ENCODE data around the gene TMEM256. TPM values are rescaled to one million over a fixed set of nuclear protein-coding genes. Genes with fewer than 3 reads are reported as not detected.

Gene TMEM256
- total RNA-seq, 1 experiment from 2014 or later: 88.9 TPM

DNA sequence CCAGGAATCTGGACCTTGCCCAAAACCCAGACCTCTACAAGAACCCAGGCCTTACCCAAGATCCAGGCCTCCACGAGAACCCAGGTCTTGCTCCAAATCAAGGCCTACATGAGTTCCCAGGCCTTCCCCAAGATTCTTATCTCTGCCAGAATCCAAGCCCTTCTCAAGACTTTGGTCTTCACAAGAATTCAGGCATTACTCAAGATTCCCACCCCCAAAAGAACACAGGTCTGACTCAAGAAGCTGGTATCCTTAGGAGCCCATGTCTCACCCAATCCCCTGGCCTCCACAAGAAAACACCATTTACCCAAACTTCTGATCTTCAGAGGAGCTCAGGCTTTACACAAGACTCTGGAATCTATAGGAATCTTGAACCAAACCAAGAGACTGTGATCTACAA, 27.3 kb upstream of the TMEM256 start:
- DNase-seq (ENCODE audit: low read depth): no peak

DNA sequence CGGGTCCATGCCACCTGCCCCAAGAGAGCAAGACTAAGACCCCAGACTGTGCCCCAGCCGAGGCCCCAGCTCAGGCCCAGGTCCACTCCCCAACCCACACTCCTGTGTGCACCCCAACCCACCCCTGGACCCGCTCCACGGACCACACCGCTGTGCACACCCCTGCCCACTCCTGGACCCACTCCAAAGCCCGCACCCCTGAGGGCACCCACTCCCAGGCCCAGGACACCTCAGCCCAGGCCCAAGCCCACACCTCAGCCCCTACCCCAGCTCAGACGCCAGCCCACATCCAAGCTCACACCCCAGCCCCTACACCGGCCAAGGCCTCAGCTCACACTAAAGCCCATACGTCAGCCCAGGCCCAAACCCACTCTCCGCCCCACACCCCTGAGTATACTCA, 25.8 kb upstream of the TMEM256 start:
- DNase-seq (ENCODE audit: low read depth): no peak

DNA sequence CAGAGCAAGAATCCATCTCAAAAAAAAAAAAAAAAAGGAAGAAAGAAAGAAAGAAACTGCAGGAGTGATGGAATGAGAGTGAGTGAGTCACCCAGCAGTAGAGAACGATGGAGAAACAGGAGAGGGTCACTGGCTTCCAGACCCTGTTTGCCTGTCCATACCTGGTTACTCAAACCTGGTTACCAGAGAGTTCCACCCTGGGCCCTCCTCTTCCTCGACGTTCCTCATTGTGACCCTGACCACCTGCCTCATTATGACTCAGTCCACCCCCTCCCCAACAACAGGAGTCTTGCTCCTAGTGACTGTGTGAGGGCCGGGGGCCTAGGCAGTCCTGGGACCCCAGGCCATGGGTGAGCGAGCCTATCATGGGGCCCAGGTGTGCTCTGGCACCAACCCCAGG, 24.7 kb upstream of the TMEM256 start, which contains the start of gene SPEM3:
Gene SPEM3 (plus strand): TSS at position 301 of the 400 bp plus-strand sequence. CDS start 46 bp downstream, at position 347.
- DNase-seq (ENCODE audit: low read depth): no peak

DNA sequence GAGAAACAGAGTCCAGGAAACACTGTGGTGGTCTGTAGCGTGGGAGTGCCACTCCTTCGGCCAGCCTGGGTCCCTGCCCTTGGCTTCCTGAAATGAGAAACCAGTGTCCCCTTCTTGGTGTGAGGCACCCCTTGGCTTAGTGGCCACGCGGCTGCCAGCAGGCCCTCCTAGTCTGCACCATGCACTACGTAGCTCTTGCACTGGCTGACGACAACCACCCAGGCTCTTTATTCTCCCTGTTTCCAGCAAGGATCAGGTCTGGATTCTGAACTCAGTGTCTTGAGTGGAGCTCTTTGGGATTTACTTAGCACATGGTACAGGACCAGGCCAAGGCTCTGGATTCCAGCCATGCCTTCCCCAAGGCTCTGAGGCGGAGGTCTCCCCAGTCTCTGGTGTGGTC, 23.7 kb upstream of the TMEM256 start:
- no peak for DNase-seq (ENCODE audit: low read depth)

DNA sequence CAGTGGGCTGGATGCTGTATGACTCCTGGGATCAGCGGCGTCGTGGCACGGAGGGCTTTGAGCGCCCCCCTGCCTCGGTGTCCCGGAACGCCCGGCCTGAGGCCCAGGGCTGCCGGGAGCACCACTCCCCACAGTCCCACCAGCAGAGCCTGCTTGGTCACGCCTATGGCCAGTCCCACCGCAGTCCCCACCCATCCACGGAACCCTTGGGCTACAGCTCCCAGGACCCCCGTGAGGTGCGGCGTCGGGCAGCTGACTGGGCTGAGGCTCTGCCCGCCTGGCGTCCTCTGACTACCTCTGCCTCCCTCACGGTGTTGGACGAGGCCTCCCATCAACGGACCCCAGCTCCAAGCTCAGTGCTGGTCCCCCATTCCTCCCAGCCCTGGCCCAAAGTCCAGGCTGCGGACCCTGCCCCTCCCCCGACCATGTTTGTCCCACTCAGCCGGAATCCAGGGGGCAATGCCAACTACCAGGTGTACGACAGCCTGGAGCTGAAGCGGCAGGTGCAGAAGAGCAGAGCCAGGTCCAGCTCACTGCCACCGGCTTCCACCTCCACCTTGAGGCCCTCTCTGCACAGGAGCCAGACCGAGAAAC, 23.1 kb upstream of the TMEM256 start:
- no peak for DNase-seq (ENCODE audit: low read depth)

DNA sequence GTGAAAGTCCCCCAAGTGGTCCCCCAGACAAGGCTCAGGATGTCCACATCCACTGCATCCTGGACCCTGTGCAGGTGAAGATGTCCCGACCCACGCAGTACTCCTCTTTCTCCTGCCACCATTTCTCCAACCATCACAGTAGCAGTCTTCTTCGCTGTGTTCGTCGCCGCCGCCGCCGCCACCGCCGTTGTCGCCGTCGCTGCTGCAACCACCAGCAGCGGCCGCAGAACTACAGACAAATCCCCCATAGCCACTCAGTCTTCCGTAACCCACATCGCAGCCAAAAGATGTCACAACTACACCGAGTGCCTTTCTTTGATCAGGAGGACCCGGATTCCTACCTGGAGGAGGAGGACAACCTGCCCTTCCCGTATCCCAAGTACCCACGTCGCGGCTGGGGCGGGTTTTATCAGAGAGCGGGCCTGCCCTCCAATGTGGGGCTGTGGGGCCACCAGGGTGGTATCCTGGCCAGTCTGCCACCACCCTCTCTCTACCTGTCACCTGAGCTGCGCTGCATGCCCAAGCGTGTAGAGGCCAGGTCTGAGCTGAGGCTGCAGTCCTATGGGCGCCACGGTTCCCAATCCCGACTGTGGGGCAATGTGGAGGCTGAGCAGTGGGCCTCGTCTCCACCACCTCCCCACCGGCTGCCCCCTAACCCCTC, 22.4 kb upstream of the TMEM256 start:
- no peak for DNase-seq (ENCODE audit: low read depth)

DNA sequence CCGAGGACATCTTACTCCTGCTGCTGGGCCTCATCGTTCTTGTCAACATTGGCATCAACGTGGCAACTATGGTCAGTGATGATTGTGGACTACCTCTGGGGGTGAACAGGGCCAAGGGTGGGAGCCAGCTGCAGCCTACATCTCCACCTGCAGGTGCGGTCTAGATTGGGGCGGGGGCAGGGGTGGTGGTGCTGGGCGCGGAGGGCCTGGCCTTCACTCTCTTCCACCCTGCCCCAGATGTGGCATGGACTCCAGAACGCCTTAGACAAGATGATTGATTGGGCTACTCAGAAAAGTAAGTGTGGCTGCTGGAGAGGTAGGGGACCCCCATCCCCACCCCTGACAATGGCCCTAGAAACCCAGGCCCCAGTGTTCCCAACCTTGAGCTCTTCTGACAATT, 21.9 kb upstream of the TMEM256 start:
- no peak for DNase-seq (ENCODE audit: low read depth)

DNA sequence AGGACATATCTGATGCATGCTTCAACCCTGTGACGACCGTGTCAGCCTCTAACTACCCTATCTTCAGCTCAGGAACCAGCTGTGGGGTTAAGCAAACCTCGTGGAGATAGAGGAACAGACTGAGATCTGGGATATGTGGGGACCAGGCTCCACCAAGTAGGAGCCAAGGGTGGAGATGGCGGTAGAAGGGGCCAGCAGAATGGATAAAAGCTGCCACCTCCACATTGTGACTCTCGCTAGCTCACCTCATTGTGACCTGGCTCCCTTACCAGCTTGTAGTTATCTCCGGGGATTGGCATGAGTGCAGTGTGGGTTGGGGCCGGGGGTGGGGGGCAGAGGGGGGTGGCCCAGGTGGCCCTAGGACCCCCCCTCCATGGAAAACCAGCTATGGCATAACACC, 21.4 kb upstream of the TMEM256 start, which contains the start of gene SPEM2:
Gene SPEM2 (plus strand): TSS at position 301 of the 400 bp plus-strand sequence. CDS start 73 bp downstream, at position 374.
- no peak for DNase-seq (ENCODE audit: low read depth)

DNA sequence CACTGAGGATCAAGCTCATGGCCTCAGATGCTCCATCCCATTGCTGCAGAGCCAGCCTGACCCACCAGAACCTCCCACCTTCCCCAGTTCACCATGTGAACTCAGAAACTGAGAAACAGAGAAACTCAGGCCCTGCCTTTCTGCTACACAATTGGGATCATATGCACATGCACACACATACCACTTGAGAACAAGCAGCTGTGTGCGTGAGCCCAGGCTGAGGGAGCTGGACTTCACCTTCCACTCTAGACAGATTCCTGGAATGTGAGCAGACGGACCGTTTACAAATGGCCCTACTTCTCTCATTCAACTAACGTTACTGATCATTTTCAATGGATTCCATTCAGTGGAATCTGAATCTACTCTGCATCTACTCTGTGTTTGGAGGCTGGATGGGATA, 19.8 kb upstream of the TMEM256 start:
- DNase-seq (ENCODE audit: low read depth): no peak

DNA sequence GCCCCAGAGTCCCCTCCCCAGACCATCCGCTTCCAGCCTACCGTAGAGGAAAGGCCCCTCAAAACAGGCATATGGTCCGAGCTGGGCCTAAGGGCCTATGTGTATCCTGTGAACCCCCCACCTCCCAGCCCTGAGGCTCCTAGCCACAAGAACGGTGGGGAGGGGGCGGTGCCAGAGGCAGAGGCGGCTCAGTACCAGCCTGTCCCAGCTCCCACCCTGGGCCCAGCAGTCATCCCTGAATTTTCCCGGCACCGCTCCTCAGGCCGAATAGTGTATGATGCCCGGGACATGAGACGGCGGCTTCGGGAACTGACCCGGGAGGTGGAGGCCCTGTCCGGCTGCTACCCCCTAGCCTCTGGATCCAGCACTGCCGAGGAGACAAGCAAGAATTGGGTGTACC, 17.3 kb upstream of the TMEM256 start:
- no peak for DNase-seq (ENCODE audit: low read depth)

DNA sequence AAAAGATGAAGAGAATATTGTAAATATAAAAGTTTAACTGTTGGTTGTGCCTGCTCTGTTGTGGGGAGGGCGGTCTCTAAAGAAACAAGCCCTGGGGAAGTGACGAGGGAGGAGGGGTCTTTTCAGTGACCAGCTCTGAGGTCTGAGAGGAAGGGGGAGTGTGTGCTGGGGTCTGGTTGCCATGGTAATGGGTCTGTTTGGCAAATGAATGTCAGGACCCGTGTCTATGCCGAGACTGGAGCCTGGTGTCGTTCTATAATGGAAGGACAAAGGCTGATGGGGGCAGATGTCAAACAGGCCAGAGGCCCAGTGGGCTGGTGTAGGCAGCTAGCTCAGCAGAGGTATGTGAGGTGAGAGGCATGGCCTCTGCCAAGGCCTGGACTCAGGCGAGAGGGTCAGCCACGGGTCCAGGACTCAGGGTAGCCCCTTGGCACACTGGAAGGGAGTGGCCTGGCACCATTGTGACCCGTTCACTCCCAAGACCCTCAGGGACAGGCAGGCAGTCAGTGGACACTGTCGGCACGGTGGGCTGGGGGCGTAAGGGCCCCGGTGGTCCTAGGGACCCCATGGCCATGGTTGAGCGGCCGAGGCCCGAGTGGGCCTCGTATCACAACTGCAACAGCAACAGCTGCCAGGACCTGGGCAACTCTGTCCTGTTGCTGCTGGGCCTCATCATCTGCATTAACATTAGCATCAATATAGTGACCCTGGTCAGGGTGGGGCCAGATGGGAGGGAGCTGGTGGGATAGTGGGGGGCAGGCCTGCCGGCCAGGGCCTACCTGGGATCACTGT, 16.1 kb upstream of the TMEM256 start, which contains the start of gene SPEM1:
Gene SPEM1 (plus strand): TSS at position 506 of the 792 bp plus-strand sequence. CDS start 61 bp downstream, at position 567.
- DNase-seq (ENCODE audit: low read depth): no peak

DNA sequence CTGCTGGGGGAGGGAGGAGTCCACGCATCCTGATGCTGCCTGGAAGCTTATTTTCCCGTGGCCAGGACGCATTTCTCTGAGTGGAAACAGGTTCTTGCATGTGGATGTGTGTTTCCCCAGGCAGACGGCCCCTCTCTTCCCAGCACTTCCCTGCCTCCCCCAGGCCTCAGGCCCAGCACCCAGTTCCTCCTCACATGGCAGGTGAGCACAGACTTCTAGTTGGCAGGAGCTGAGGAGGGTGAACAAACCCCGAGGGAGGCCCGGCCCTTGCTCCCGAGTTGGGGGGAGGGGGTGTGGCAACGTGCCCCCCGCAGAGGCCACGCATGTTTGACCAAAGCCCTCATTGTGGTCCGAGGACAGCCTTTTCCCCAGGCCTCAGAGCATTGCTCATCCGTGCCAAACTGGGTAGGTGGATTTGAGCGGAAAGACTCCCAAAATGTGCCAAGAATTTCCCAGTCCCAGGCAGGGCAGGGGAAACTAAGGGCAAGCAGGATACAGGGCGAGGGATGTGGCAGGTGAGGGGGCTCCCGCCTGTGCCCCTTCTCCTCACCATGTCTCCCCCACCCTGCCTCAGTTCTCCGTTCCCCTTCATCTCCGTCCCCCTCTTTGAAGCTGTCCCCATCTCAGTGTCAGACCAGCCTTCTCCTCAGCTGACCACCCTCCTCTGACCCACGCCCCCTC, 14.7 kb upstream of the TMEM256 start:
- no peak for DNase-seq (ENCODE audit: low read depth)

DNA sequence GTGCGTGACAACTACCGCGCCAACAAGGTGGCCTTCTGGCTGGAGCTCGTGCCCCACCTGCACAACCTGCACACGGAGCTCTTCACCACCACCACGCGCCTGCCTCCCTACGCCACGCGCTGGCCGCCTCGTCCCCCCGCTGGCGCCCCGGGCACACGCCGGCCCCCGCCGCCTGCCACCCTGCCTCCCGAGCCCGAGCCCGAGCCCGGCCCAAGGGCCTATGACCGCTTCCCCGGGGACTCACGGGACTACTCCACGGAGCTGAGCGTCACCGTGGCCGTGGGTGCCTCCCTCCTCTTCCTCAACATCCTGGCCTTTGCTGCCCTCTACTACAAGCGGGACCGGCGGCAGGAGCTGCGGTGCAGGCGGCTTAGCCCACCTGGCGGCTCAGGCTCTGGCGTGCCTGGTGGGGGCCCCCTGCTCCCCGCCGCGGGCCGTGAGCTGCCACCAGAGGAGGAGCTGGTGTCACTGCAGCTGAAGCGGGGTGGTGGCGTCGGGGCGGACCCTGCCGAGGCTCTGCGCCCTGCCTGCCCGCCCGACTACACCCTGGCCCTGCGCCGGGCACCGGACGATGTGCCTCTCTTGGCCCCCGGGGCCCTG, 13.3 kb upstream of the TMEM256 start:
- DNase-seq (ENCODE audit: low read depth): no peak

DNA sequence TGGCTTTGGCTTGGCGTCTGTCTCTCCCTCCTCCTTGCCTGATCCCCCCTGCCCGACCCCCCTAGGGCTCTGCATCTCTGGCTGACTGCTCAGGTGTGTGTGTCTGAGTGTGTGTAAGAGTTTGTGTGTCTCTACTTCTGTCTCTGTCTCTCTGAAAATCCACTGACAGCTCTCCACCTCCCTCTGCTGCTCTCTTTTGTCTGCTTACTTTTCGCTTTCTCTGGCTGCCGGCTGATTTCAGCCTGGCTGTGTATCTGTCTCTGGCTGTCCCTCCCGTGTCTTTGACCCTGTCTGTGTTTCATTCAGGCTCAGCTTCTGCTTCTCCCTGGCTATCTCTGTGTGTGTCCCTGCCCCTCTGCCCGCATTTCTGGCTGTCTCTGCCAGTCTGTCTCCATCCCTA, 12.4 kb upstream of the TMEM256 start:
- no peak for DNase-seq (ENCODE audit: low read depth)

DNA sequence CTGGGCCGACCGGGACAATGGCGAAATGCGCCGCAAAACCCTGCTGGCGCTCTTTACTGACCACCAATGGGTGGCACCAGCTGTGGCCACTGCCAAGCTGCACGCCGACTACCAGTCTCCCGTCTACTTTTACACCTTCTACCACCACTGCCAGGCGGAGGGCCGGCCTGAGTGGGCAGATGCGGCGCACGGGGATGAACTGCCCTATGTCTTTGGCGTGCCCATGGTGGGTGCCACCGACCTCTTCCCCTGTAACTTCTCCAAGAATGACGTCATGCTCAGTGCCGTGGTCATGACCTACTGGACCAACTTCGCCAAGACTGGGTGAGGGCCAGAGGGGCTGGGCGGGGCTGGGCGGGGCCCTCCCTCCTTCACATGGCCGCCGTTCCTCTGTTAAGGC, 11.9 kb upstream of the TMEM256 start:
- no peak for DNase-seq (ENCODE audit: low read depth)

DNA sequence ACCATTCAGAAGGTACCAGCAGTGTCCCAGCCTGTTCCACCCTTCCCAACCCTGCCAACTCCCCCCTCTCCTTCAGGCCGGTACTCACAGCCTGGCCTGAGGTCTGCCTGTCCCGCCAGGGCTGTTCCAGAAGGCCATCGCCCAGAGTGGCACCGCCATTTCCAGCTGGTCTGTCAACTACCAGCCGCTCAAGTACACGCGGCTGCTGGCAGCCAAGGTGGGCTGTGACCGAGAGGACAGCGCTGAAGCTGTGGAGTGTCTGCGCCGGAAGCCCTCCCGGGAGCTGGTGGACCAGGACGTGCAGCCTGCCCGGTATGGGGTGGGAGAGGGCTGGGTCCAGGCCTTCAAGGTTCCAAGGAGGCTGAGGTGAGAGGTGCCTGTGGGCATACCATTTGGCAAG, 10.9 kb upstream of the TMEM256 start:
- no peak for DNase-seq (ENCODE audit: low read depth)

DNA sequence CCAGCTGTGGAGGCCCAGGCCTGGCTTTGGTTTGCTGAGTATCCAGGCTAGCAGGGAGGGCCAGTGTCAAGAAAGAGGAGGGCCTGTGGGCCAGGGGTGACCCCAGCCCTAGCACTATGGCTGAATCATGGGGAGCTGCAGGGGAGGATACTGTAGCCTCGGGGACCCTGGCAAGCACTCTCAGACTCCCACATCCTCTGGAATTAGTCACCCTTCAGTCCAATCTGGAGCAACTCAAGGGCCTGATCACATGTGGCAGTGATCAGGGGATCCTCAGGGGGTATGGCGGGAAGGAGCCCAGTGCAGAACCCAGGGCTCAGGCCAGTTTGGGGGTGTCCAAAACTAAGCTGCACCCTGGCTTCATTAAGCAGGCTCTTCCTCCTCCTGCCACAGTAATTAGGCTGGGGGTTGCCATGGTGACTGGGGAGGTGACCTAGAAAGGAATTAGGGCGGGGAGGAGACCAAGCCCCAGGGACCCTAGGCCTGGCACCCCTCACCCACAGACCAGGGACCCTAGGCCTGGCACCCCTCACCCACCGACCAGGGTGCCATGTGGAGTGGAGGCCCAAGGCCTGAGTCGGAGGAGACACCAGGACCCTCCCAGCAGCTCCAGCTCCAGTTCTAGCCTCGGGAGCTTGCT, 9.6 kb upstream of the TMEM256 start:
- DNase-seq (ENCODE audit: low read depth): peak; percentile 24

DNA sequence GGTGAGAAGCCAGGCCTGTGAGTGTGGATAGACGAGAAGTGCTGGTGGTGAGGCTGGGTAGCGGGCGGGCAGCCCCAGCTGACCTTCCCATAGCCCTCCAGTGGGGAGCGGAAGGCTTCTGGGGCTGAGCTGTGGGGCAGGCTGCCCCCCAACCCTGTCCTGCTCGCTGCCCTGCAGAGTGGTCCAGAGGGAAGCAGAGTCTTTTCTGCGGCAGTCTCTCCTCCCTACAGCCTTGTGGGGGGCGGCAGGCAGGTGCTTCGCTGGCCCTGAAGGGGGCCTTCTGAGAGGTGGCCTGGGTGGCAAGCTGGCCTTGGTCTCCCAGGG, 7.5 kb upstream of the TMEM256 start:
- DNase-seq (ENCODE audit: low read depth): no peak

DNA sequence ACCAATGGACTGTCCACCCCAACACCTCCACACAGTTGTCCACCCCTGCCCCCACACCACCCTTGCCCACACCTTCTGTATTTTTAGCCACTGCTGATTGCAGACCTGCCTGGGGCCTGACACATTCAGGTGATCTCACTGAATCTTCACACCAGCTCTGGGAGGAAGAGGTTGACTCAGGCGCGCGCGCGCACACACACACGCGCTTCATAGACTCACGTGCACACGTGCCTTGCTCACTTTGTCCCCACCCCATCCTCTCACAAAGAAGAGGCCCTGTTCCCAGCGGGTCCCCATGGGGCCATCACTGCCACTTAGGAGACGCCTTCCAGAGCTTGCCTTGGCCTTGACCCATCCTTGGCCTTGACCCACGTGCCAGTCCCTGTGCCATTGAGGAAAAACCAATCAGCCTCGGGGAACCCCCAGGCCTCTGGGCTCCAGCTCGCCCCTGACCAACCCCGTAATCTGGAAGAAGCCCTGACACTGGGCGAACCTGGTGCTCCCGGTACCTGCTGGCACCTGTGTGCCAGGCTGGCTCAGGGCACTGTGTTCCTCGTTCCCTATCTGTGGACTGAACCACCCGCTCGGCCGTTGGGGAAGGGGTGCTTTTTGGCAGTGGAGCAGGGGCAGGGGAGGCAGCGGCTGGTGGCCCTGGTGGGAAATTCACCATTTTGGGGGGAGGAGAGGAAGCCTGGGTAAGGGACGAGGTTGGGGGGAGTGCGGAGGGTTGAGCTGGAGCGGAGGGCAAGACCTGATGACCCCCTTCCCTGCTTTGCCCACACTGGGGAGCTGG, 6.9 kb upstream of the TMEM256 start:
- no peak for DNase-seq (ENCODE audit: low read depth)

DNA sequence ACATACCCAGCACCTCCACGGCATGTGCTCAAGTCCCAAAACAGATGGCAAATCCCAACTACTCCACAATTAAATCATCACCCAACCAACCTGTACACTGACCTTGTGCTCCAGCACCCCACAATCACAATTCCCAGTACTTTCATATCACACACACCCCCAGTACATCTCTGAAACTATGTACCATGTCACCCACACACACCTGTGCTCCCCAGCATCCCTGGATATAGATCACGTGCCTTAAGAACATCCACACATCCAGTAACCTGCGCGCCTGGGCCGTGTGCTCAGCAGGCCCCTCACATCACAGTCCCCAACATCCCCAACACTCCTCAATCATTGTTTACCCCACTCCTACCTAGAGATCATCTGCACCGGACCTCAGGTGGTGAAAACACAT, 5.8 kb upstream of the TMEM256 start:
- no peak for DNase-seq (ENCODE audit: low read depth)
